HG03060 (cell line): ENCODE data around the gene GABBR2.

Experiments used
- ATAC-seq: cut with Tn5 transposase; IDR thresholded peaks from one replicate; pipeline ENCODE4 v1.9.1; 2021; ENCODE audit warnings: low read depth, moderate number of reproducible peaks; ENCODE audit not compliant: unreplicated experiment

Gene GABBR2

GRCh38 chr9:98457726-98458370 is 250.9 kb downstream of the GABBR2 start:
- ATAC-seq: no peak

- no peak for ATAC-seq
These were observed 252.6 kb downstream of the GABBR2 start for GRCh38 chr9:98456156-98456613.

GRCh38 chr9:98455256-98456155 is 253.2 kb downstream of the GABBR2 start:
- ATAC-seq: no peak

GRCh38 chr9:98453589-98454311 is 255.0 kb downstream of the GABBR2 start:
- no peak for ATAC-seq

- ATAC-seq: no peak
These were observed 257.2 kb downstream of the GABBR2 start for GRCh38 chr9:98451576-98451975.

GRCh38 chr9:98450496-98450895 is 258.2 kb downstream of the GABBR2 start:
- ATAC-seq: no peak

GRCh38 chr9:98449871-98450270 is 258.9 kb downstream of the GABBR2 start:
- no peak for ATAC-seq

DNA sequence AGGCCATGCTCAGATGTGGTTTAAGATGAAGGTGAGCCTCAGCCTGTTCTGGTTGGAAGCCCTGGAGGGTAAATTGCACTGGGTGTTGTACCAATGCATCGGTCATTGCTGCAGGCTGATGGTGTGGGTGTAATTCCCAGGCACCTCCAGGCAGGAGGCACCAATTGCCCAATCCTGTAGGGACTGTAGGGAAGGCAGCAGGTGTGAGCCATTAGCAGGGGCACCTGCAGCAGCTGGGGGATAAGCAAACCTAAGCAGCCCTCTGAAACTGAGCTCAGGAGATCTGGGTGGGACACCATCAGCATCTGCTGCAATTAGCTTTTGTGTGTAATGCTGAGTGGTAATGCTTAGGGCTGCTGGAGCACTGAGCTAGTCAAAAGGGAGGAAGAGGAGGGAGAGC is 263.2 kb downstream of the GABBR2 start:
- ATAC-seq: no peak

- ATAC-seq: no peak
These were observed 264.1 kb downstream of the GABBR2 start for GRCh38 chr9:98444601-98445000.

DNA sequence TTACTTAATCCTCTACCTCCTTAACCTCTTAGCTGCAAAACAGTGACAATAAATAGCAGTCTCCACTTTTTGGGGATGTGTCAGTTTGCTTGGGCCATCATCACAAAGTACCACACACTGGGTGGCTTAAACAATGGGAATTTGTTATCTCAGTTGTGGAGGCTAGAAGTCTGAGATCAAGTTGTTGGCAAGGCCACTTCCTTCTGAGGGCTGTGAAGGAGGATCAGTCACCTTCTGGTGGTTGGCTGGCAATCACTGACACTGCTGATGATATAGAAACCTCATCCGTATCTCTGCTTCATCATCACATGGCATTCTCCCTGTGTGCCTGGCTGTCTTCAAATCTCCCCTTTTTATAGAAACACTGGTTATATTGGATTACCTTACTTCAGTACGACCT is 266.2 kb downstream of the GABBR2 start:
- no peak for ATAC-seq

DNA sequence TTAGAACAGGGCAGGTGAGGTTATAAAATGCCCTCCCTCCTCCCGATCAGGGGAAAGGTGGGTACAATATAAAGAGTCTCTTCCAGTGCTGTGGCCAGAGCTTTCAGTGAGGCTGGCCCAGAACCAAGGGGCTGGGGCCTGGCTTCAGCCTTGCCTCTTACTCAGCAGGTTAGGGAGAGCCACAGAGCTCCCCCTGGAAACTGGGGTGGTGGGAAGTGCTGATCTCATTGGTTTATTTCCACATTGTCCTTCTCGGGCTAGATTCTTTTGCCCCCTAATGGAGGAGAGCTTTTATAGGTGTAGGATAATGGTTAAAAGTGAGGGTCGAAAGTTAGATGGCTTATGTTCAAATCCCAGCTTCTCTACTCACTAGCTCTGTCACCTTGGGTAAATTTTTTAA is 266.6 kb downstream of the GABBR2 start:
- ATAC-seq: no peak

GRCh38 chr9:98438666-98439065 is 270.1 kb downstream of the GABBR2 start:
- no peak for ATAC-seq

- no peak for ATAC-seq
These were observed 271.2 kb downstream of the GABBR2 start for GRCh38 chr9:98437458-98438034.

DNA sequence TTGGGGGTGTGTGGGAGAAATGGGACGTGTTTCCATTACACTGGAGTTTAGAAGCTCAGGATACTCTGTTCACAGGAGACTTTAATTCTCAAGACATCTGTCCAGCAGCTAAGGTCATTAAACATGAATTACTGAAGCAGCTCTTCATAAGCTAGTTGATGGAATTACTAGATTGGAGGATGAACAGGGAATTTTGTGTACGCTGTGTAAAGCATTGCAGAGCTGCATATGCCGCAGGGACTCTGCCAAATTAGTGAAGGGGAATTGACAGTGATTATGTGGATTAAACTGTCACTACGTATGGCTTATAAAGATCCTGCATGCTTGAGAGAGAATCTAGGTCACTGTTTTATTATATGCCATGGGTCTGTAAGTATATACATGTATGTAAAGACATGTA is 275.8 kb downstream of the GABBR2 start:
- ATAC-seq: no peak

DNA sequence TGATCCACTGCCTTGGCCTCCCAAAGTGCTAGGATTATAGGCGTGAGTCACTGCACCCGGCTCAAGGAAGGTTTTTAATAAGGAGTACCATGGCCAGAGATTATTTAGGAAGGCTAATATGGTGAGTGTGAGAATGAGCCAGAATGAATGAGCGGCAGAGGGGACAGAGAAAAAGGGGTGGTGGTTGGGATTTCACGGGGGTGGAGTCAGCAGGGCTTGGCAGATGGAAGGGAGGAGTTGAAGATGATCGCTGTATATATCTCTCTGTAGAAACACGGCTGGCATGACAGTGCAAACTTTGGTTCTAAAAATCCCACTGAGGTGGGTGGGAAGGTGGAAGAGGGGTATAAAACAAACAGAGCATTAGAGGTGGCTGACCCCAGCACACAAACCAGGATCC is 276.6 kb downstream of the GABBR2 start:
- no peak for ATAC-seq

GRCh38 chr9:98430535-98431292 is 278.0 kb downstream of the GABBR2 start:
- ATAC-seq: no peak

DNA sequence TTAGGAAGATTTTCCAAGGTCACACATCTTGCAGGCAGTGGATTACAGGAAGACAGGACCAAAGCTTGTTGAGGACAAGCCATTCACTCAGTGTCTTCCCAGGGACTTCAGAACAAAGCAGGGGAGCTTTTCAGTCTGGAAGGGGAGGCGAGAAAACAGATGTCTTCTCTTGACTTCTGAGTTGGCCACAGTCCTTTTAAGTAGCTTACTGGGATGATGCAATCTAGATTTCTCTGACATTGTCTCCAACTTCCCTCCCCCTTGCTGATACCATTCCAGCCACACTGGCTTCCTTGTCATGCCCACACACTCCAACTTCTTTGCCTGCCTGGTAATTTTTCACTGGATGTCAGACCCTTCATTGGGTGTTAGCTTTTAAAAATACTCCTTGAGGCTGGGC is 279.1 kb downstream of the GABBR2 start:
- no peak for ATAC-seq

DNA sequence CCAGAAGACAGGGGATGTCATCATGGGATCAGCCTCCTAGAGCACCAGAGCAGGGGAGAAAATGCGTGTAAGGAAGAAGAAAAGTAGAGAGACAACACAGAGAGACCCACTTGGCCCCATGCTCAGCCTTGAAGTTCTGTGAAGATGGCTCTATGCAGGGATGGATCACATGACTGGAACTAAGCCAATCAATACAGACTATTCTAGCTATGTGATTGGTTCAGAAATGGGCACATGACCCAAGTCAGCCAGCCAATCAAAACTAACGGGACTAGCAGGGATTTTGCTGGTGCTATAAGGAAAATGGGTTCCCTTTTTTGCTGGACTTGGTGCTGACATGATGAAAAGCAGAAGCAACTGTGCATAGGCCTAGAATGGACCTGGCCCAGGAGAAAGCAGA is 280.3 kb downstream of the GABBR2 start:
- ATAC-seq: no peak

GRCh38 chr9:98427491-98427890 is 281.2 kb downstream of the GABBR2 start:
- no peak for ATAC-seq

DNA sequence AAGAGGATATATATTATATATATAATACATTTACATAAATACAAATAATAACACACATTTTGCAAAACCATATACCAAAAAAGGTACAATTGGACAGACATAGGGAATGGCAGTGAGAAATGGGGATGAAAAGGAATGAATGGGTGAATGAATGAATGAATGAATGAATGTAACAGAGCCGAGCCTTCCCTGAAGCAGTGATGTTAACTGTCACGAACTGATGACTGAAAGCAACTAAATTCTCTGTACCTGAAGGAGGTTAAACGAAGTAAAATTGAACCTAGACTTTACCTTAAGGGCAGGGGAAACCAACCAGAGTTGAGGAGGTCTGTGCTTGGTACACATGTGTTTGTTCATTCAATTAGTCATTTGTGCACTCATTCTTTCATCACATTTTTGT is 283.7 kb downstream of the GABBR2 start:
- no peak for ATAC-seq
